ENCODE measurements around the gene ZNF683.
A peak's percentile ranks its signal among the peaks of the same experiment; 100 is the strongest.

GRCh38 chr1:26417111-26417759, 44.7 kb upstream of the ZNF683 start:
- TF ChIP-seq CTCF (conservative IDR thresholded peaks at IDR 0.05 in 1 of 2, IDR thresholded peaks at IDR 0.05 in 1 of 2; ENCODE audit: low read depth in 1 of 2, low read length in 2 of 2) (peak; percentile 84 to 89), EZH2 (IDR thresholded peaks at IDR 0.05; ENCODE audit: low read length, missing control alignments) (no peak)

Data from fibroblast of lung (primary cell).